B cell (primary cell): ENCODE data around the gene RFPL1.

Source experiments
- CTCF ChIP-seq: fragments of 200-600 bp; IDR thresholded peaks from one replicate; pipeline ENCODE4 v1.8.0; 2022; ENCODE audit warnings: antibody characterized with exemption, mild to moderate bottlenecking
- EZH2 ChIP-seq: IDR thresholded peaks from 2 replicates; pipeline ENCODE4 v1.6.1; 2012; ENCODE audit warnings: borderline replicate concordance, low read depth, mild to moderate bottlenecking, moderate library complexity, low read length; ENCODE audit not compliant: insufficient read depth, poor library complexity, severe bottlenecking

- TF ChIP-seq CTCF (no peak), EZH2 (no peak)
Observed at GRCh38 chr22:29487426-29487986, 49.1 kb downstream of the RFPL1 start.
